ENCODE results near the gene SLC35B1.
"Not testable (repeated sequence)": the region's sequence is repeated elsewhere in the genome, so short reads cannot be mapped to it uniquely, and the experiment has no call there.

Gene SLC35B1

DNA sequence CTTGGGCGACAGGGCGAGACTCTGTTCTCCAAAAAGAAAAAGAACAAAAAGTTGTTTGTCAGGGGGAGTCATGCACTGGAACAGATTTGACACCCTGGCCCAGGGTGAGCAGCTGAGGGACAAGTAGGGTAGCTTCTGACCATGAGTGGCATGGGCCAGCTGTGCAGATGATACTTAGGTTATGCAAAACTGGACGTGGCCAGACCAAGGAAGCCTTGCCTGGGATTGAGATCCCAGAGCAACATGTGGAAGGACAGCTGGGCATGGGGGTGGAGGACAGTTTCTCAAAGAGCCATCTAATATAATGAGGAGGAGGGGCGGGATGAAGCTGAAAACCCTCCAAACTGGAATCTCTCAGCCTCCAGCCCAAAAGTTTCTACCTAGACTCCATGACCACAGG is 19.6 kb upstream of the SLC35B1 start:
- H3K4me3 ChIP-seq (replicated peaks; ENCODE audit: low read depth, low read length): no peak overlapping the region
- DNase-seq (ENCODE audit: extremely low read depth, low read depth): no peak
- TF ChIP-seq, protein P1, sequence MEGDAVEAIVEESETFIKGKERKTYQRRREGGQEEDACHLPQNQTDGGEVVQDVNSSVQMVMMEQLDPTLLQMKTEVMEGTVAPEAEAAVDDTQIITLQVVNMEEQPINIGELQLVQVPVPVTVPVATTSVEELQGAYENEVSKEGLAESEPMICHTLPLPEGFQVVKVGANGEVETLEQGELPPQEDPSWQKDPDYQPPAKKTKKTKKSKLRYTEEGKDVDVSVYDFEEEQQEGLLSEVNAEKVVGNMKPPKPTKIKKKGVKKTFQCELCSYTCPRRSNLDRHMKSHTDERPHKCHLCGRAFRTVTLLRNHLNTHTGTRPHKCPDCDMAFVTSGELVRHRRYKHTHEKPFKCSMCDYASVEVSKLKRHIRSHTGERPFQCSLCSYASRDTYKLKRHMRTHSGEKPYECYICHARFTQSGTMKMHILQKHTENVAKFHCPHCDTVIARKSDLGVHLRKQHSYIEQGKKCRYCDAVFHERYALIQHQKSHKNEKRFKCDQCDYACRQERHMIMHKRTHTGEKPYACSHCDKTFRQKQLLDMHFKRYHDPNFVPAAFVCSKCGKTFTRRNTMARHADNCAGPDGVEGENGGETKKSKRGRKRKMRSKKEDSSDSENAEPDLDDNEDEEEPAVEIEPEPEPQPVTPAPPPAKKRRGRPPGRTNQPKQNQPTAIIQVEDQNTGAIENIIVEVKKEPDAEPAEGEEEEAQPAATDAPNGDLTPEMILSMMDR (IDR thresholded peaks at IDR 0.05; ENCODE audit: low read depth, low read length, missing control alignments): no peak

DNA sequence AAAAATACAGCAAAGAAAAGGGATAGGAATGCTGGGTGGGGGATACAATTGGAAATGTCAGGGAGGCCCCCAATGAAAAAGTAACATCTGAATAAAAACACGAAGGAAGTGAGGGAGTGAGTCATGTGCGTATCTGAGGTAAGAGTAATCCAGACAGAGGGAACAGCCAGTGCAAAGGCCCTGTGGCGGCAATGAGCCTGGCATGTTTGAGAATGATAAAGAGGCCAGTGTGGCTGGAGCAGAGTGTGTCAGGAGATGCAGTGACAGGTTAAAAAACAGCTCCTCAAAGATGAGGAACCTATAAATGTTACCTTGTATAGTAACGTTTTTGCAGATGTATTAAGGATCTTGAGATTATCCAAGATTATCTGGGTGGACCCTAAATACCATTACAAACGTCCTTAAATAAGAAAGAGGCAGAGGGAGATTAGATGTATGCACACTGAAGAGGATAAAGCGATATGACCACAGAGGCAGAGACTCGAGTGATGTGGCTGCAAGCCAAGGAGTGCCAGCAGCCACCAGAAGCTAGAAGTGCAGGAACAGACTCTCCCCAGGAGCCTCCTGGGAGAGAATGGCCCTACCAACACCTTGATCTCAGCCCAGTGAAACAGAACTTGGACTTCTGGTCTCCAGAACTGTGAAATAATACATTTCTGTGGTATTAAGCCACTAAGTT is 17.8 kb upstream of the SLC35B1 start:
- H3K4me3 ChIP-seq (replicated peaks; ENCODE audit: low read depth, low read length): no peak overlapping the region
- TF ChIP-seq, protein P1 (IDR thresholded peaks at IDR 0.05; ENCODE audit: low read depth, low read length, missing control alignments): no peak
- DNase-seq (ENCODE audit: extremely low read depth, low read depth): no peak

DNA sequence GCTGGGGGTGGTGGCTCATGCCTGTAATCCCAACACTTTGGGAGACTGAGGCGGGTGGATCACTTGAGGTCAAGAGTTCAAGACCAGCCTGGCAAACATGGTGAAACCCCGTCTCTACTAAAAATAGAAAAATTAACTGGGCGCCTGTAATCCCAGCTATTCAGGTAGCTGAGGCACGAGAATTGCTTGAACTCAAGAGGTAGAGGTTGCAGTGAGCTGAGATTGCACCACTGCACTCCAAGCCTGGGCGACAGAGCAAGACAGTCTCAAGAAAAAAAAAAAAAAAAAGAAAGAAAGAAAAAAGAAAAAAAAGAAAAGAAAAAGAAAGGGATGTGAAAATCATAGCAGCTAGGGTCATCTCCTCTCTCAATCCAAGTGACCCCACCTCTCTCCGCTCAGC is 16.8 kb upstream of the SLC35B1 start:
- DNase-seq (ENCODE audit: extremely low read depth, low read depth); H3K4me3 ChIP-seq (replicated peaks; ENCODE audit: low read depth, low read length): not testable (repeated sequence)

DNA sequence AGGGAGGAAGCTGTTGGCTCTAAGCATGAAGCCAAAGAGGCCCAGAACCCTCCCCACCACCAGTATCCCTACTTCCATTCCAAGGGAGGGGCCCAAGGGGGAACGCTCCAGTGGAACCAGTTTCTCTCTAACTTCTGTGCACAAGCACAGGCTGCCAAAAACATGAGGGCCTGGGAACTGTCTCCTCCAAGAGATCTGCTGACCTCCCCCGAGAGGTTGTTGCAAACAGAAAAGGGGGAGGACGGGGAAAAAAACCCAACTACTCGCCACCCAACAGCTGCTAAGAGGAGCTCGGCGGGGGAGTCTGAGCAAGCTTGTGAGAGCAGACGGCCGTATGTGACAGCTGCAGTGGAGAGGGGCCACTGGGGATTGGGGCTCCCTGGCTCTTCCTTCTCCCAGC is 15.7 kb upstream of the SLC35B1 start:
- no peak overlapping the region for H3K4me3 ChIP-seq (replicated peaks; ENCODE audit: low read depth, low read length)
- DNase-seq (ENCODE audit: extremely low read depth, low read depth): no peak
- TF ChIP-seq, protein P1 (IDR thresholded peaks at IDR 0.05; ENCODE audit: low read depth, low read length, missing control alignments): no peak

DNA sequence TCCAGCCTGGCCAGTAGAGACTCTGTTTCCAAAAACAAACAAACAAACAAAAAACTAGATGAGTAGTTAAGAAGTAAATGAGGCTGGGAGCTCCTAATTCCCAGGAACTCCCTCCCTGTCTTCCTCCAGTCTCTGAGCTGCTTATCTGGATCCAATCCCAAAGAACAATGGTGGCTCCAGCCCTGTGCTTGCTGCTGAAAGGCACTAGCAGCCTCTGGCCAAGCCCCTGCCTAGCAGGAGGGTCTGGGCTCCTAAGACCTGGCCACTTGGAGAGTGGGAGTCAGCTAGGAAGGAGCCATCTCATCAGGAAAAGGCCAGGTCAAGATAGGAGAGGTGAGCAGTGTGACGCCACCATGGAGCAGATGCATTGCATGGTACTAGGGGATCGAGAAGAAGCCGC is 14.3 kb upstream of the SLC35B1 start:
- TF ChIP-seq, protein P1 (IDR thresholded peaks at IDR 0.05; ENCODE audit: low read depth, low read length, missing control alignments): no peak
- no peak overlapping the region for H3K4me3 ChIP-seq (replicated peaks; ENCODE audit: low read depth, low read length)
- DNase-seq (ENCODE audit: extremely low read depth, low read depth): no peak

DNA sequence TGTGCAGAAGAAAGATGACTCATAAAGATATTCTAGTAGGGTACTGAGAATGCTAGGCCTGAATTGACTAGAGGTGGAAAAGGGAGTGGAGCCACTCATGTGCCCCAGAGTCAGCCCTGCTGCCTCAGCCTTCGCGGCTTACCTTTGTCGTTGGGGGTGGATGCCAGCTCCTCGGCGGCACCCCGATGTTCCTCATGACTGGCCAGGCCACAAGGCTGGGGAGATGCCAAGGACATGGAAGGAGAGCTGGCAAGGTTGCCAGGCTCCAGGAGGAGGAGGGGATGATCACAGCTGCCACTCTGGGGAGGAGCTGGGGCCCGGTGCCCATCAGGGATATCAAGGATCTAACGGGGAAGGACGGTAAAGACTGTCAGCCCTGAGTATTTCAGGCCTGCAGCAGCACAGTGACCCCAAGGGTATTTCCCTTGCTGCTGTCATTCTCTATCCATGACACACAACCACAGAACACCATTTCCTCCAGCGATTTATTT is 9.7 kb upstream of the SLC35B1 start:
- H3K4me3 ChIP-seq (replicated peaks; ENCODE audit: low read depth, low read length): no peak overlapping the region
- no peak for DNase-seq (ENCODE audit: extremely low read depth, low read depth)
- TF ChIP-seq, protein P1 (IDR thresholded peaks at IDR 0.05; ENCODE audit: low read depth, low read length, missing control alignments): no peak

DNA sequence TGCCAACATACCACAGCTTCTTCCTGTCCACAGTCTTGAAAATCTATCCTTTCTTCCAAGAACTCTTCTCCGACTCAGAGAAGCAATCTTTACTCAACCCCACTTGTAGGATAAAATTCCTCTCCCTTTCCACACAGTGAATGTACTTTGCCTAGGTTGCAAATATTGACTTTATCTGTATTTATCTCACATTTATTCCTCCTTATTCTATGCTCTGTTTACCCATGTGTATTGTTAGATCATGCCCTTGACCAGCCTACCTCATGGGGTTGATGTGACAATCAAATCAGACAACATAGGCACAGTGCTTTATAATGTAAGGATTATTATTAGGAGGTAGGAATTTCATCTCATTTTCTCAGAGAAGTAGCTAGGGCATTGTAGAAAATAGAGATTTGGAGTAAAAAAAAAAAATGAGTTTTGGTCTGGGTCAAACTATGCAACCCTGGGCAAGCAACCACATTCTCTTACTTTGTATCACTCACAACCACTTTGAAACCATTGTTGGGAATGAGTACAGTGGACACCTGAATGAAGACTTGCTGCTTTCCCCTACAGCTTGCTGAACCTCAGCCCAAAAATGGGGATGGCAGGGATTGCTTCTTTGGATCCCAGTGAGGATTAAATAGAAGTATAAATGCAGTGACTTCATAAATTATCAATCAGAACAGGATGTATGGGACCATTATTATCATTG is 9.1 kb upstream of the SLC35B1 start:
- H3K4me3 ChIP-seq (replicated peaks; ENCODE audit: low read depth, low read length): no peak overlapping the region
- no peak for DNase-seq (ENCODE audit: extremely low read depth, low read depth)
- TF ChIP-seq, protein P1 (IDR thresholded peaks at IDR 0.05; ENCODE audit: low read depth, low read length, missing control alignments): no peak

Measured in HFF-Myc (cell line).